OCI-M2 (cell line): ENCODE measurements around the gene DDX19B.
A peak's percentile ranks its signal among the peaks of the same experiment; 100 is the strongest.
"Not testable (repeated sequence)": the region's sequence is repeated elsewhere in the genome, so short reads cannot be mapped to it uniquely, and the experiment has no call there.

Source experiments
- DNase-seq: peaks from one replicate; lab custom pipeline; 2025; ENCODE audit not compliant: unreplicated experiment; lab: John Stamatoyannopoulos, UW

DDX19B gene

DNA sequence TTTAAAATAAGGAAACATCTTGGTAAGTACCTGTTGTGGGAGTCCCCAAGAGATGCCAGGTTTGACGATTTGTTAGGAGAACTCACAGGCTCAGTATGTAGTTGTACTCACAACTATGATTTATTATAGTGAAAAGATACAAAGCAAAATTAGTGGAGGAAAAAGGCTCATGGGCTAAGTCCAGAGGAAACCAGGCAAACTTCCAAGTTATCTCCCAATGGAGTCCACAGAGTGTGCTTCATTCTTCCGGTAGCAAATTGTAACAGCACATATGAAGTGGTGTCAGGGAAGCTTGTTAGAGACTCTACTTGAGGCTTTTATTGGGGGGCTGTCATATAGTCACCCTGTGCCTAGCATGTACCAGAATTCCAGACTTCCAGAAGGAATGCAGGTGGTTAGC is 50.0 kb downstream of the DDX19B start:
- DNase-seq, result no peak

DNA sequence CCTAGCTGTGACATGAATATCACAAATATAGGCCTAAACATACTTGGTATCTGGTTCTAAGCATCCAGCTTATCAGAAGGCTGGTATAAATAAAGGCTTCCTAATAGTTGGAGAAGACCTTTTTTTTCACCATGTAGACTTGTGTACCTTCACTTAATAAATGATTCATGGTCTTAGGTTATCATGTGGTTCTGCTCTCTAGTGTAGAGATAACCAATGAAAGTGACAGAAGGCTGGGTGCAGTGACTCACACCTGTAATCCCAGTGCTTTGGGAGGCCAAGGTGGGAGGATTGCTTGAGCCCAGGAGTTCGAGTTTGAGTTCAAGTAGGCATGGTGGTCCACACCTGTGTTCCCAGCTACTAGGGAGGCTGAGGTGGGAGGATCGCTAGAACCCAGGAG is 50.8 kb downstream of the DDX19B start:
- DNase-seq, result no peak

DNA sequence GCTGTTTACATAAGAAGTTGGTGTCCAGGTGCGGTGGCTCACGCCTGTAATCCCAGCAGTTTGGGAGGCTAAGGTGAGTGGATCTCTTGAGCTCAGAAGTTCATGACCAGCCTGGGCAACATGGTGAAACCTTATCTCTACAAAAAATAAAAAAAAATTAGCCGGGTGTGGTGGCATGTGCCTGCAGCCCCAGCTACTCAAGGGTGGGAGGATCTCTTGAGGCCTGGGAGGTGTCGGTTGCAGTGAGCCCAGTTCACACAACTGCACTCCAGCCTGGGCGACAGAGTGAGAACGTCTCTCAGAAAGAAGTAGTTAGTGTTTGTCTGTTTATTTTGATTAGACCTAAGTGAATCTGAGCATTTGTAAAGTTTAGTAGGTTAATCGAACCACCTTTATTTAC is 60.6 kb downstream of the DDX19B start:
- no peak for DNase-seq

DNA sequence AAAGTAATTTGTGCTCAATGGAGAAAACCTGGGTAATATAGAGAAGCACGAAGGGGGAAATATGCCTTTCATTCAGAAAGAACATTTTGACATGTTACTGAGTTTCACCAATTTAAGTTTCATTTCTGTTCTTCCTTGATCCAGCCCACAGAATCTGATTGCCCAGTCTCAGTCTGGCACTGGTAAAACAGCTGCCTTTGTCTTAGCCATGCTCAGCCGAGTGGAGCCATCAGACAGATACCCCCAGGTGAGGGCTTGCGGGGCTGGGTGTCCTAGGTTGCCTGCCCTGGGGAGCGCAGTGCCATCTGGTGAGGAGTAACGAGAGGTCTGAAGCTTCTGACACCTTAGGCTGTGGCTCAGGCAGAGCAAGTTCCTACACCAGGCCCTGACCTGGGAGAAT is 65.4 kb downstream of the DDX19B start:
- DNase-seq, result no peak

DNA sequence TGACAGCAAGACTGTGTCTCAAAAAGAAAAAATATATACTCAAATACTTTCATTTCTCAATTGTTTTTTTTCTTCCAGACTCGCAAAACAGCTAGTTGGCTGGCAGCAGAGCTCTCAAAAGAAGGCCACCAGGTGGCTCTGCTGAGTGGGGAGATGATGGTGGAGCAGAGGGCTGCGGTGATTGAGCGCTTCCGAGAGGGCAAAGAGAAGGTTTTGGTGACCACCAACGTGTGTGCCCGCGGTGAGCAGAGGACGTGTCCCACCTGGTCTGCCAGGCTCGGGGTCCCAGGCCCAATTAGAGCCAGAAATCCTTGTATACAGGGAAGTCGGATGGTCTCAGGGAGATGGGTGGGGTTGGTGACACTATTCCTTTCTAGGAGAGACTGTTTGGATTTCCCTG is 71.2 kb downstream of the DDX19B start:
- not testable (repeated sequence) for DNase-seq

DNA sequence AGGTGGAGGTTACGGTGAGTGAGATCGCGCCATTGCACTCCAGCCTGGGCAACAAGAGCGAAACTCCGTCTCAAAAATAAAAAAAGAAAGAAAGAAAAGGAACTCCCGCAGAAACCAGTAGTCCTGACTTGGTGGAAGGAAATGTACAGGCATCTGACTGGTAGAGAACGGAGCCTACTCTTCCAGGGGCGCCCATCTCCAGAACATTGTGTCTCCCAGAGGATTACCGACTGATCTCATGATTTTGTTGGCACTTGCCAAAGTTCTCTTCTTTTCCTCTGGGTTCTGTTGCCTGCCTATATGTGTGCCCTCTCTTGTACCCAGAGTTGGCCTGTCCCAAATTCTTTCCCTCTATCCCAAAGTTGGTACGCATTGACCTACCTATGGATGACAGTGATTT is 71.9 kb downstream of the DDX19B start:
- DNase-seq, result no peak

DNA sequence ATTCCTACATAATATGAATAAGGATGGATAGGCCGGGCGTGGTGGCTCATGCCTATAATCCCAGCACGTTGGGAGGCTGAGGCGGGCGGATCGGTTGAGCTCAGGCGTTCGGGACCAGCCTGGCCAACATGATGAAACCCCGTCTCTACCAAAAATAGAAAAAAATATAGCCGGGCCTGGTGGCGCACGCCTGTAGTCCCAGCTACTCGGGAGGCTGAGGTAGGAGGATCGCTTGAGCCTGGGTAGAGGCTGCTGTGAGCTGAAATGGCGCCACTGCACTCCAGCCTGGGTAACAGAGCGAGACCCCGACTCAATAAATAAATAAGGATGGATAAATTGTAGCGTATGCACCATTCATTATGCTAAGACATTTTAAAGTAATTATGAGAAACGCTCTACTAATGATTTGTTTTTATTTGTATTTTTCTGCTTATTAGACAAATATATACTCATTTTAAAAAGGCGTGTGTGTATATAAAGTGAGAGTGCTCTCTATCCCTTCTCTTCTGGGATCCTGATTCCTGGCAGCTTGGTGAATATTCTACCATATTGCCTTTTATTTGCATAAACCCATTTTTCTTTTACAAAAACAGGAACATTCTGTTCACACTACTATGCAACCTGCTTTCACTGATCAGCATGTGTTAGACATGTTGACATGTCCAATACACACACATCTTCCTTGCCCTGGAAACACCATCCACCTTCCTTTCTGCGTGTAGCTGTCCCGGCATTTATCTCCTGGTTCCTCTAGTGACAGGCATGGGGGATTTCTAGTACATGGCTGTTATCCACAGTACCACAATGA is 74.1 kb downstream of the DDX19B start:
- no peak for DNase-seq

DNA sequence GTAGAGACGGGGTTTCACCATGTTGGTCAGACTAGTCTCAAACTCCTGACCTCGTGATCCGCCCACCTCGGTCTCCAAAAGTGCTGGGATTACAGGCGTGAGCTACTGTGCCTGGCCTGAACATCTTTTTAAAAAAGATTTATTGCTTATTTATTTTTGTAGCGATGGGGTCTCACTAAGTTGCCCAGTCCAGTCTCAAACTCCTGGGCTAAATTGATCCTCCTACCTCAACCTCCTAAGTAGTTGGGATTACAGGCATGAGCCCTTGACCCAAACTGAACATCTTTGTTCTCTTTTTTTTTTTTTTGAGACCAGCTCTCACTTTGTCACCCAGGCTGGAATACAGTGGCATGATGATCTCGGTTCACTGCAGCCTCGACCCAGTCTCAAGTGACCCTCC is 75.2 kb downstream of the DDX19B start:
- no peak for DNase-seq

DNA sequence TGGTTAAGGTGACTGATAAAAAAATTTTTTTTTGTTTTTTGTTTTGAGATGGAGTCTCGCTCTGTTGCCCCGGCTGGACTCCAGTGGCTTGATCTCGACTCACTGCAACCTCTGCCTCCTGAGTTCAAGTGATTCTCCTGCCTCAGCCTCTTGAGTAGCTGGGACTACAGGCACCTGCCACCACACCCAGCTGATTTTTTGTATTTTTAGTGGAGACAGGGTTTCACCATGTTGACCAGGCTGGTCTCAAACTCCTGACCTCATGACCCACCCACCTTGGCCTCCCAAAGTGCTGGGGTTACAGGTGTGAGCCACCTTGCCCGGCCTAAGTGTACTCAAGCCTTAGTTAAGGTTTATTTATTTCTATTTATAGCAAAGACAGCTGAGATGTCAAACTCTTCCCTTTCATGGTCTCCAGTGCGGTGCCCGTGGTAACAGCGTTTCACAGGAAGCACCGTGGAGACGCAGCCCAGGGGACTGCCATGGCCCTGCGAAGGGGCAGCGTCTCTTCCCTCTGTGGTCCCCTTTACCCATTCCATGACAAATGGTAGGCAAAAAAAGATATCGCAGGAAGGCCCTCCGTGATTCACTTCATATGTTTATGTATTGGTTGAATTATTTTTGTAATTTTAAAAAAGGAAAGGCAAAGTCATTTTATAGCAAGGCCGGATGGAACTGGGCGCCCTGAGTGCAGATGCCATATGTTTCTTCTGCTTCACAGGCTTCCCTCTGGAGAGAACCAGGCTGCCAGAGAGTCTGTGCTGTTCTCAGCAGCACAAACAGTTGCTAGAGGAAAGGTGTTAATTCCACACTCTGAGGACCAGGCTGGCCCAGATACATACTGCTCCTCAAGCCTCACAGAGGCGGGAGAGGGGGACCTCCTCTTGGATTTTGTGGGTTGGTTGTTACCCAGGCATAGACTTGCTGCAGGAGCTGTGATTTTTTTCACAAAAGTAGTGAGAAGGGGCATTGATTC is 76.9 kb downstream of the DDX19B start:
- no peak for DNase-seq

DNA sequence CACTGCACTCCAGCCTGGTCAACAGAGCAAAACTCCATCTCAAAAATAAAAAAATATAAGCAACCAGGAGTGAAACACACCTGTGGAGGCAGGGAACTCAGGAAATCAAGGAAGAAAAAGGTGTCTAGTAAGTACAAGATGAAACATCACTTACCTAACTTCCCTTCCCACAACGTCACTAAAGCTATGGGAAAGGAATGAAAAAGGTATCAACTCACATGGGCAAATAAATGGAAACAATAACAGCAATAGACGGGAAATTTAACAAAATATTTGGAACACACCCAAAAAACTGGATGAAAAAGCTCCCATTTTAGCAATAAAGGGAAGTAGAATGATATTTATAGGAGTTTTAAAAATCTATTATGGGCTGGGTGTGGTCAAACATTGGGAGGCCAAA is 78.8 kb downstream of the DDX19B start:
- no peak for DNase-seq

DNA sequence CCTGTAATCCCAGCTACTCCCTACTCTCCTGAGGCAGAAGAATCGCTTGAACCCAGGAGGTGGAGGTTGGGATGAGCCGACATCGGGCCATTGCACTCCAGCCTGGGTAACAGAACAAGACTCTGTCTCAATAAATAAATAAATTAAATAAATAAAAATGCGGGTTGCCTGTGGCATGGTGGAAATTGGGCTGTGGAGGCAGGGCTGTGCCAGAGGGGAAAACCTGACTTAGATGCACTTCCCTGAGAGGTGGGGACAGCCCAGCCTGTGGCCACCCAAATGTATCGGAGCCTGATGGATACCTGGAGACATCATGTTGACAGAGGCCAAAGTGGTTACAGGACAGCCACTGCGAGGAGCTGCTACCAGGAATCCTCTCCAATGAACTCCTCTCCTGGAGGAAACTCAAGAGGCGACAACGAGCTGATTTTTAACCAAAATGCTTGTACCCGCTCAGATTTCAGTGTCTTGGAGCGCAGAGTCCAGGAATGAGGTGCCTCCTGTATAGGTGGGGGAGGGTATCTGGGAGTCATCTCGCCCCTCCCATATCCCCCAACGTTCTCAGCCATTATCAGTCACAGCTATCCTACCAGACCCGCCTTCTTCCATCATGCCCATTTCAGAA is 80.0 kb downstream of the DDX19B start:
- DNase-seq, result no peak

DNA sequence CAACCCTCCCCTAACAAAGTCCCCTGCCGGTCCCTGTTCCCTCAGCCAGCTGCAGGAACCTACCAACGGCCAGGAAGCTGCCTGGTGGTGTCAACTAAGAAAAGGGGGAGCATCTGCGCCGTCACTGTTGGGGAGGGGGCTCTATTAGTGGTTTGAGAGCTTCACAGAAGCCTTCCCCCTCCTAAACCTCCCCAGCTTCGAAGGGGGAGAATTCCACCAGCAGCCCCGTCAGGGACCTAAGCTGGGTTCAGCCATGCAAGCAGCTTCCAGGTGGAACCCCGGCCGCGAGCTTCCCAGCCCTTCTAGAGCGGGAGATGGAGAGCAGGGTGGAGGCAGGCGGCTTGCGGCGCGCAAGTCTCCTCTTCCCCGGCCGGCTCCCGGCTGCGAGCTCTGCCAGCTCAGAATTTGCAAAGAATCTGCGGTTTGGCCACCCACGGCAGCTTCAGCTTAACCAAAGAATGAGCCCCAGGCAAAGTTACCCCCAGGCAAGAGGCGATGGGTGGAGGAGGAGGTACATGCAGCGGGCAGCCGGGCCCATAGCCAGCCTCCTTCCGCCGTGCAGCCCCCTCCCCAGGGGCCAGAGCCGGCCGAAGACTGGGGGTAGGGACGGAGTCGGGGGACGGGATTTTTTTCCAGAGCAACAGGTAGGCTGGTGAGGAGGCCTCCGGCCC is 81.4 kb downstream of the DDX19B start:
- no peak for DNase-seq

DNA sequence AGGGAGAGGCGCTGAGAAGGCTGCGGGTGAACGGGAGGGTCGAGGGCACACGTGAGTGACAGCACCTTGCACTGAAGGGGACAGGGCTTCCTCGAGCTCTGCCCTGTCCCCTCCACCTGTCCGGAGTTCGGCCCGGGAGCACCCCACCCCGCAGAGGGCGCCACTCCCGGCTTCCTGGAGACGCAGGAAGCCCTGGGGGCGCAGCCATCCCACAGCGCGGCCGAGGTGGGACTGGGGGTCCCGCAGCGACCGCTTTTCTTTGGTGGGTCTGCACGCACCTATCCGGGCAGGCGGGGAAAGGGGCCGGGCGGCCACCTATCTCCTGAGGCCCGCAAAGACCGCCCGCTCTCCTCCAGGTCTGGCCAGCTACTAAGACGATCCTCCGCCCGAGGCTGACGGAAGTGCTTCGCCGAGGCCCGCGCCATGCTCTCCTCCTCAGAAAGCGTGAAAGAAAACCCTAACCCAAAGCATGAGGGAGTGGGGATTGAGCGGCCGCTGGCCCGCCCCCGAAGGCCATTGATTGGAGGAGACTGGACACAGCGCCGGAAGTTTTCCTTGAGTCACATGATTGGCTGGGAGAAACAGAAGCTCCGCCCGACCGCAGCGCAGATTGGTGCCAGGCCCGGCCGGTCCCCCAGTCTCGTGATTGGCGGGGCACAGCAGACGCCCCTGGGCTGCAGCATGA is 82.1 kb downstream of the DDX19B start:
- DNase-seq, result peak; percentile 22

DNA sequence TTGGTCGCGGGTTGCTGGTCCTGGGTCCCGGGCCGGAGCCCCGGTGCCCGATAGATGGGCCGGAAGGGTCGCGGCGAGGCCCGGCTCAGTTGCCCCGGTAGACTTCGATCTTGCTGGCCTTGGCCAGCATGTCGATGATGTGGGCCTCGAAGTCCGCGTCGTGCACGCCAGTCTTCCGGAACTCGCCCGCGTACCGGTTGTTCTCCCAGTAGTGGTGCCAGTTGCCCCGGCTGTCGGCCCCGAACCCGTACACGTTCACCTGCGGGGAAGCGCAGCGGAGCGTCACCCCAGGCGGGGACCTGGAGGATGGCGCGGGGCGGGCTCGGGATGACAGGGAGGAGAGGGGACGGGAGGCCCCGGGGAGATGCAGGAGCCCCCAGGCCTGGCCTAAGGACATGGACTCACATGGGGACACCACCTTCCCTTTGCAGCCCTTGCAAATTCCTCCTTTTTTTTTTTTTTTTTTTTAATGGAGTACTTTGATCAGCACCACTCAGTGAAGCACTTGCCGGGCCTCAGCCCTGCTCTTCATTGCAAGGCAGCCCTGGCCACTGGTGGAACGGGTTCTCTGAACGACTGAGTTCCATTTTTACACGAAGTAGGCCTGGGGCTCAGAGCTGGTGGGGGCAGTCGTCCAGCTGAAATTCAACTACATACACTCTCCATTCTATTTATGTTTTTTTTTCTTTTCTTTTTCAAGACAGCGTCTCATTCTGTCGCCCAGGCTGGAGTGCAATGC is 82.8 kb downstream of the DDX19B start:
- DNase-seq, result no peak

DNA sequence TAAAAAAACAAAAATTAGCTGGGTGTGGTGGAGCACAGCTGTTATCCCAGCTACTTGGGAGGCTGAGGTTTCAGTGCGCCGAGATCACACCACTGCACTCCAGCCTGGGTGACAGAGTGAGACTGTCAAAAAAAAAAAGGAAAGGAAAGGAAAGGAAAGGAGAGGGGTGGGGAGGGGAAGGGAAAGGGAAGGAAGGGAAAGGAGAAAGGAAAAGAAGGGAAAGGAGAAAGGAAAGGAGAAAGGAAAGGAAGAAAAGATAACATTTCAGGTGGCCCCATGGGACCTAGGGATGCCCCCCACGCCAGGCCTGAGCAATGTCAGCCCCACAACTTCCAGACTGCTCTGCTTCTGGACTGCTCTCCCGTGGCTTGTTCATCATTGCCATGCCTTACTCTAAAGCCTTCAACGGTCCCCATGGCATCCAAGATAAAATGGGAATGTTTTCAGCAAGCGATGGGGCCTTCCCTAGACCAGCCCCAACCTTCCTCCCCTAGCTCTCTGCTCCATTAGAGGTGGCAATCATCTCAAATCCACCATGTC is 84.5 kb downstream of the DDX19B start:
- DNase-seq, result no peak
